Activated CD4-positive, alpha-beta T cell treated with anti-CD3 and anti-CD28 coated beads, Interleukin-2, amount 10 ng/mL, durations not matched to agents 24 days and 14 days (primary cell): ENCODE measurements around the gene UBE3B. TPM values are rescaled to one million over a fixed set of nuclear protein-coding genes. Genes with fewer than 3 reads are reported as not detected.

ENCODE experiments used
- DNase-seq: peaks from one replicate; pipeline ENCODE4 v3.0.0; 2022
- H3K27ac Mint-ChIP-seq: one replicate; pipeline ENCODE4 v1.8.0; 2022; ENCODE audit warnings: mild to moderate bottlenecking, mixed read lengths
- H3K27me3 Mint-ChIP-seq: one replicate; pipeline ENCODE4 v1.8.0; 2022; ENCODE audit warnings: mixed read lengths
- H3K36me3 Mint-ChIP-seq: one replicate; pipeline ENCODE4 v1.8.0; 2022; ENCODE audit warnings: low read depth, mild to moderate bottlenecking, mixed read lengths
- H3K4me1 Mint-ChIP-seq: one replicate; pipeline ENCODE4 v1.8.0; 2021; ENCODE audit warnings: mixed read lengths
- H3K4me3 Mint-ChIP-seq: one replicate; pipeline ENCODE4 v1.8.0; 2022; ENCODE audit warnings: mild to moderate bottlenecking, moderate library complexity, mixed read lengths
- H3K9me3 Mint-ChIP-seq: one replicate; pipeline ENCODE4 v1.8.0; 2021; ENCODE audit warnings: mixed read lengths
- intact Hi-C: fragments of 100-400 bp; cut with micrococcal nuclease; formaldehyde crosslinking; loops from one replicate; pipeline ENCODE4 v1.15.1; 2023
- total RNA-seq: library from RNA; stranded (reverse); gene quantifications from 2 replicates; pipeline ENCODE4 v1.2.3, GENCODE V29; 2022

UBE3B gene
- total RNA-seq, 1 donor from 2014 or later: 32.2 TPM

GRCh38 chr12:109525279-109525585 lies 47.8 kb downstream of the UBE3B start:
- no peak for DNase-seq
- intact Hi-C loops: no loop called here
- Mint-ChIP-seq H3K9me3 (no peaks in the 10 kb centered on the region), H3K27ac (no peak overlapping the region), H3K27me3 (no peaks in the 10 kb centered on the region), H3K4me3 (no peak overlapping the region), H3K36me3 (peaks cover 14% of the 10 kb centered on the region), H3K4me1 (no peaks in the 10 kb centered on the region)

GRCh38 chr12:109527489-109528123 lies 50.2 kb downstream of the UBE3B start:
- peaks cover 8% of the 10 kb centered on the region for H3K36me3 Mint-ChIP-seq
- no peak for DNase-seq
- H3K4me3 Mint-ChIP-seq: no peak overlapping the region
- H3K9me3 Mint-ChIP-seq: no peaks in the 10 kb centered on the region
- intact Hi-C loops: no loop called here
- no peaks in the 10 kb centered on the region for H3K4me1 Mint-ChIP-seq
- no peaks in the 10 kb centered on the region for H3K27me3 Mint-ChIP-seq
- H3K27ac Mint-ChIP-seq: no peak overlapping the region

GRCh38 chr12:109529691-109530640 lies 52.5 kb downstream of the UBE3B start:
- no peaks in the 10 kb centered on the region for H3K4me1 Mint-ChIP-seq
- no peak for DNase-seq
- H3K36me3 Mint-ChIP-seq: peaks cover 6% of the 10 kb centered on the region
- no peaks in the 10 kb centered on the region for H3K9me3 Mint-ChIP-seq
- intact Hi-C loops: no loop called here
- H3K27me3 Mint-ChIP-seq: no peaks in the 10 kb centered on the region
- no peak overlapping the region for H3K27ac Mint-ChIP-seq
- no peak overlapping the region for H3K4me3 Mint-ChIP-seq

- no peak overlapping the region for H3K27ac Mint-ChIP-seq
- intact Hi-C loops: no loop called here
- H3K27me3 Mint-ChIP-seq: no peaks in the 10 kb centered on the region
- no peaks in the 10 kb centered on the region for H3K9me3 Mint-ChIP-seq
- DNase-seq: no peak
- H3K36me3 Mint-ChIP-seq: peaks cover 4% of the 10 kb centered on the region
- H3K4me3 Mint-ChIP-seq: no peak overlapping the region
- H3K4me1 Mint-ChIP-seq: no peaks in the 10 kb centered on the region
Observed at GRCh38 chr12:109531411-109531810, 54.0 kb downstream of the UBE3B start.

GRCh38 chr12:109532721-109533486 lies 55.5 kb downstream of the UBE3B start:
- H3K4me1 Mint-ChIP-seq: no peaks in the 10 kb centered on the region
- DNase-seq: no peak
- no peaks in the 10 kb centered on the region for H3K27me3 Mint-ChIP-seq
- peaks cover 4% of the 10 kb centered on the region for H3K36me3 Mint-ChIP-seq
- no peaks in the 10 kb centered on the region for H3K9me3 Mint-ChIP-seq
- no peak overlapping the region for H3K27ac Mint-ChIP-seq
- intact Hi-C loops: no loop called here
- H3K4me3 Mint-ChIP-seq: no peak overlapping the region

GRCh38 chr12:109533487-109533740 lies 56.0 kb downstream of the UBE3B start:
- H3K4me1 Mint-ChIP-seq: no peaks in the 10 kb centered on the region
- no peak overlapping the region for H3K27ac Mint-ChIP-seq

GRCh38 chr12:109534456-109534855 lies 57.0 kb downstream of the UBE3B start:
- H3K4me3 Mint-ChIP-seq: no peak overlapping the region
- no peak overlapping the region for H3K27ac Mint-ChIP-seq
- DNase-seq: no peak
- H3K9me3 Mint-ChIP-seq: no peaks in the 10 kb centered on the region
- H3K4me1 Mint-ChIP-seq: no peaks in the 10 kb centered on the region
- peaks cover 4% of the 10 kb centered on the region for H3K36me3 Mint-ChIP-seq
- H3K27me3 Mint-ChIP-seq: no peaks in the 10 kb centered on the region
- intact Hi-C loops: no loop called here

More at GRCh38 chr12:109533487-109533740, 56.0 kb downstream of the UBE3B start:
- Mint-ChIP-seq H3K9me3 (no peaks in the 10 kb centered on the region), H3K4me3 (no peak overlapping the region), H3K36me3 (peaks cover 4% of the 10 kb centered on the region), H3K27me3 (no peaks in the 10 kb centered on the region)
- intact Hi-C loops: no loop called here
- DNase-seq: no peak

- Mint-ChIP-seq H3K27me3 (no peaks in the 10 kb centered on the region), H3K27ac (no peak overlapping the region), H3K4me1 (no peaks in the 10 kb centered on the region), H3K36me3 (peaks cover 4% of the 10 kb centered on the region), H3K9me3 (no peaks in the 10 kb centered on the region), H3K4me3 (no peak overlapping the region)
- no peak for DNase-seq
- intact Hi-C loops: no loop called here
Observed at GRCh38 chr12:109535231-109535862, 57.9 kb downstream of the UBE3B start.

- H3K4me3 Mint-ChIP-seq: no peak overlapping the region
- no peaks in the 10 kb centered on the region for H3K4me1 Mint-ChIP-seq
- no peaks in the 10 kb centered on the region for H3K27me3 Mint-ChIP-seq
- H3K27ac Mint-ChIP-seq: no peak overlapping the region
- peaks cover 3% of the 10 kb centered on the region for H3K36me3 Mint-ChIP-seq
- DNase-seq: no peak
- H3K9me3 Mint-ChIP-seq: no peaks in the 10 kb centered on the region
- intact Hi-C loops: no loop called here
Observed at GRCh38 chr12:109535863-109536250, 58.4 kb downstream of the UBE3B start.

GRCh38 chr12:109537136-109537535 lies 59.7 kb downstream of the UBE3B start:
- intact Hi-C loops: no loop called here
- Mint-ChIP-seq H3K9me3 (no peaks in the 10 kb centered on the region), H3K27me3 (no peaks in the 10 kb centered on the region), H3K36me3 (no peaks in the 10 kb centered on the region), H3K4me3 (no peak overlapping the region), H3K27ac (no peak overlapping the region), H3K4me1 (no peaks in the 10 kb centered on the region)
- DNase-seq: no peak

- Mint-ChIP-seq H3K27ac (no peak overlapping the region), H3K4me3 (no peak overlapping the region), H3K36me3 (no peaks in the 10 kb centered on the region), H3K27me3 (no peaks in the 10 kb centered on the region), H3K9me3 (no peaks in the 10 kb centered on the region), H3K4me1 (no peaks in the 10 kb centered on the region)
- no peak for DNase-seq
- intact Hi-C loops: no loop called here
Observed at GRCh38 chr12:109538191-109538863, 60.9 kb downstream of the UBE3B start.

GRCh38 chr12:109539508-109539907 lies 62.1 kb downstream of the UBE3B start:
- no peak for DNase-seq
- H3K4me3 Mint-ChIP-seq: no peak overlapping the region
- no peaks in the 10 kb centered on the region for H3K9me3 Mint-ChIP-seq
- no peaks in the 10 kb centered on the region for H3K4me1 Mint-ChIP-seq
- no peaks in the 10 kb centered on the region for H3K27me3 Mint-ChIP-seq
- no peak overlapping the region for H3K27ac Mint-ChIP-seq
- intact Hi-C loops: no loop called here
- H3K36me3 Mint-ChIP-seq: no peaks in the 10 kb centered on the region

- H3K4me3 Mint-ChIP-seq: no peak overlapping the region
- H3K27me3 Mint-ChIP-seq: no peaks in the 10 kb centered on the region
- no peaks in the 10 kb centered on the region for H3K9me3 Mint-ChIP-seq
- intact Hi-C loops: no loop called here
- no peak for DNase-seq
- H3K27ac Mint-ChIP-seq: no peak overlapping the region
- H3K36me3 Mint-ChIP-seq: no peaks in the 10 kb centered on the region
- H3K4me1 Mint-ChIP-seq: peaks cover 5% of the 10 kb centered on the region
Observed at GRCh38 chr12:109540526-109541412, 63.3 kb downstream of the UBE3B start.
